DND-41 (cell line): ENCODE measurements around the gene RIBC1.

ENCODE experiments used
- ATAC-seq: fragments of 200-7000 bp; cut with Tn5 transposase; 3 replicates; pipeline ENCODE4 v1.9.1; 2021; ENCODE audit warnings: low read depth; ENCODE audit not compliant: insufficient read depth
- DNase-seq: peaks from one replicate; pipeline ENCODE4 v3.0.0-alpha.2; 2020
- H2AFZ ChIP-seq: 2 replicates; pipeline ENCODE4 v1.6.0; 2012; ENCODE audit warnings: low read depth, low read length
- H3K27ac ChIP-seq: 2 replicates; pipeline ENCODE4 v1.5.1; 2012; ENCODE audit warnings: low read length, inconsistent platforms
- H3K27me3 ChIP-seq: fragments of 200-600 bp; sonication (generic); 2 replicates; pipeline ENCODE4 v1.6.0; 2012; ENCODE audit warnings: low read length, mild to moderate bottlenecking, inconsistent platforms; ENCODE audit not compliant: insufficient read depth, poor library complexity
- H3K36me3 ChIP-seq: 2 replicates; pipeline ENCODE4 v1.5.1; 2012; ENCODE audit warnings: low read length, inconsistent platforms; ENCODE audit not compliant: insufficient read depth
- H3K4me1 ChIP-seq: 2 replicates; pipeline ENCODE4 v1.5.1; 2012; ENCODE audit warnings: mild to moderate bottlenecking, low read length; ENCODE audit not compliant: insufficient read depth
- H3K4me2 ChIP-seq: 2 replicates; pipeline ENCODE4 v1.6.0; 2012; ENCODE audit warnings: mild to moderate bottlenecking, moderate library complexity, low read length, inconsistent platforms; ENCODE audit not compliant: insufficient read depth
- H3K4me3 ChIP-seq, 2 experiments: fragments of 200-600 bp in 1 of 2; shearing (Covaris generic) in 1 of 2; 2 replicates each; pipeline ENCODE4 v1.5.1; 2012 to 2016; ENCODE audit warnings: inconsistent platforms in 2 of 2, low read length in 2 of 2, mild to moderate bottlenecking in 2 of 2, low read depth in 1 of 2, moderate library complexity in 1 of 2
- H3K79me2 ChIP-seq: 2 replicates; pipeline ENCODE4 v1.6.0; 2012; ENCODE audit warnings: low read length, inconsistent platforms; ENCODE audit not compliant: insufficient read depth
- H3K9ac ChIP-seq: 2 replicates; pipeline ENCODE4 v1.6.0; 2012; ENCODE audit warnings: low read depth, mild to moderate bottlenecking, inconsistent platforms, low read length, moderate library complexity
- H3K9me3 ChIP-seq: 2 replicates; pipeline ENCODE4 v1.5.1; 2012; ENCODE audit warnings: low read length, moderate library complexity, mild to moderate bottlenecking, inconsistent platforms; ENCODE audit not compliant: insufficient read depth, severe bottlenecking
- H4K20me1 ChIP-seq: 2 replicates; pipeline ENCODE4 v1.6.0; 2012; ENCODE audit warnings: low read length; ENCODE audit not compliant: insufficient read depth
- EZH2 ChIP-seq: IDR thresholded peaks from 3 replicates; pipeline ENCODE4 v1.6.1; 2012; ENCODE audit warnings: borderline replicate concordance, low read depth, mild to moderate bottlenecking, moderate library complexity, low read length, inconsistent platforms; ENCODE audit not compliant: severe bottlenecking
- TF ChIP-seq, protein P1 (sequence below): IDR thresholded peaks from 2 replicates; pipeline ENCODE4 v1.5.1; 2012; ENCODE audit warnings: borderline replicate concordance, low read length, moderate library complexity, mild to moderate bottlenecking; ENCODE audit not compliant: poor library complexity, severe bottlenecking; ENCODE audit errors: extremely low read depth

Gene RIBC1

DNA sequence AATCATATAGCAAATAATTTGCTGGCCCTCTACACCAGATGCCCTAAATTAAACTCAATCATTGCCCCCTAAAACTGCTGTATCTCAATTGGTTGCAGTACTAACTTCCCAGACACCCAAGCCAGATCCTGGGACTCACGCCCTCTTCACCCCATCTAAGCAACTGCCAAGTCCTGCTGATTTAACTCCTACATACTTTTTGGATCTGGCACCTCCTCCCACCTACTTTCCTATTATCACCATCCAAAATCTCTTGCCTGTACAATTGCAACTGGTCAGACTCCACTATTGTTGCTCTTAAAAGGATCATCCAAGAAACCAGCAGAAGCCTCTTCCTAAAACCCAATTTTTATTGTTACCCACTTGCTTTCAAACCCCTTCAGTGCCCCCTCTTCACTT lies 16.2 kb downstream of the RIBC1 start:
- Histone ChIP-seq H3K4me3 (no peak overlapping the region), H3K36me3 (no peaks in the 10 kb centered on the region), H2AFZ (no peak overlapping the region), H3K27me3 (peaks cover 6% of the 10 kb centered on the region), H3K79me2 (peaks cover 7% of the 10 kb centered on the region), H3K27ac (no peak overlapping the region), H3K4me1 (peaks cover 9% of the 10 kb centered on the region), H4K20me1 (no peaks in the 10 kb centered on the region), H3K9ac (no peak overlapping the region), H3K4me2 (no peak overlapping the region), H3K9me3 (no peaks in the 10 kb centered on the region)
- TF ChIP-seq EZH2 = no peak
- TF ChIP-seq, protein P1, sequence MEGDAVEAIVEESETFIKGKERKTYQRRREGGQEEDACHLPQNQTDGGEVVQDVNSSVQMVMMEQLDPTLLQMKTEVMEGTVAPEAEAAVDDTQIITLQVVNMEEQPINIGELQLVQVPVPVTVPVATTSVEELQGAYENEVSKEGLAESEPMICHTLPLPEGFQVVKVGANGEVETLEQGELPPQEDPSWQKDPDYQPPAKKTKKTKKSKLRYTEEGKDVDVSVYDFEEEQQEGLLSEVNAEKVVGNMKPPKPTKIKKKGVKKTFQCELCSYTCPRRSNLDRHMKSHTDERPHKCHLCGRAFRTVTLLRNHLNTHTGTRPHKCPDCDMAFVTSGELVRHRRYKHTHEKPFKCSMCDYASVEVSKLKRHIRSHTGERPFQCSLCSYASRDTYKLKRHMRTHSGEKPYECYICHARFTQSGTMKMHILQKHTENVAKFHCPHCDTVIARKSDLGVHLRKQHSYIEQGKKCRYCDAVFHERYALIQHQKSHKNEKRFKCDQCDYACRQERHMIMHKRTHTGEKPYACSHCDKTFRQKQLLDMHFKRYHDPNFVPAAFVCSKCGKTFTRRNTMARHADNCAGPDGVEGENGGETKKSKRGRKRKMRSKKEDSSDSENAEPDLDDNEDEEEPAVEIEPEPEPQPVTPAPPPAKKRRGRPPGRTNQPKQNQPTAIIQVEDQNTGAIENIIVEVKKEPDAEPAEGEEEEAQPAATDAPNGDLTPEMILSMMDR = no peak
- DNase-seq (no peak), ATAC-seq (no peak)

DNA sequence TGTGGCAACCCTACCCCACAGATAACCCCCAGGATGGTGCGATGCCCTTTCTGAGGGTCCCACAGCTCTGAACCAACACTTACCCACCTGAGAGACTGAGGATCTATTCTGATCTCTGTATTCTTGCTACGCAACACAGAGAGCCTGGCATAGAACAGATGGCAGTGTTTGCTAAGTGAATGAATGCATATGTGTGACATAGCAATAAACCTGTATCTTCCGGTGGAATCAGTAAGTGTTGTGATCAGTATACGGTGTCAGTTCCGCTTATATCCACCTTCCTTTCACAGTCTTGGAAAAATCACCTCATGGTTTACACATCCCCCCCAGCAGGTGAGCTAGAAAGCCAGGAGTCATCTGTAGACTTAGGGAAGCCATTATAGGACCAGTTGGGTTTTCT lies 17.4 kb downstream of the RIBC1 start:
- Histone ChIP-seq H4K20me1 (no peaks in the 10 kb centered on the region), H2AFZ (no peak overlapping the region), H3K27ac (no peak overlapping the region), H3K4me2 (no peak overlapping the region), H3K9ac (no peak overlapping the region), H3K4me3 (no peak overlapping the region), H3K36me3 (no peaks in the 10 kb centered on the region), H3K4me1 (no peaks in the 10 kb centered on the region; the same call in 1 of the 2 replicates), H3K9me3 (no peaks in the 10 kb centered on the region), H3K27me3 (peaks cover 6% of the 10 kb centered on the region), H3K79me2 (no peaks in the 10 kb centered on the region)
- TF ChIP-seq EZH2 = no peak
- TF ChIP-seq, protein P1 = no peak
- no peak for DNase-seq
- no peak for ATAC-seq

DNA sequence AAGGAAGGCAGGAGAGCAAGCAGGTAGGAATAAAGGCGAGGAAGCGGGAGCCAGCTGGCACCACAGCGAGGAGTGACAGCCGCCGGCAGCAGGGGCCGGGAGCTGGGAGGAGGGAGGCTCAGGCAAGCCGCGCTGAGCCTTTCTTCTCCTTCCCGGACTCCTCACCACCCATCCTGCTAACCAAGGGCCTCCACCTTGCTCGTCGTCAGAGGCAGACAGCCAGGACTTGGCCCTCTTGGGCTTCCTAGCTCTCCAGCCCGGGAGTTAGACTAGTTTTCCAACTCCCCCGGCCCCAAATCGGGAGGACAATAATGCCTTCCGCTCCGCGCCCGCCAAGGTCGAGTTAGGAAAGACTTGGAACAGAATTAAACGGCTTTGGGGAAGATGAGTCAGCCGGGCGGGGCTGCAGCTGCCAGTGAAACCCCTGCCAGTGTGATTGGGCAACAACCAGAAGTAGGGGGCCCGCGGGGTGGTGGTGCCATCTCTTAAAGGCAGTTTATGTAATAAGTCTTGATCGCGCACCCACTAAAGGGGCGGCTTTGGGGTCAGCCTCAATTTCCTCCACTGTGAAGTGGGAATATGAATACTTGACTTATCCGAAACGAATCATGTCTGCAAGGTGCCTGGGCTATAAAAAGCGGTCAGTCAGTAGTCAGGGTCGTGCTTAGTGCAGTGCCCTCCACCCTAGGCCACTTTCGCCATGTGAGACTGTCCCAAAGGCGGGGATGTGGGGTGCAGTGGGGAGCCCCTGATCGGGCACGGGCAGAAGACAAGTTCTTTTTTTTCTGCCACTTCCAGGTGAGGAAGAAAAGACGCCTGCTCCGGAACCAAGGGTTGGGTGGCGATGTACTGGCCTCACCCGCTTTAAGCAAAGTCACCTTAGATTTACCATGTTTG lies 18.2 kb downstream of the RIBC1 start:
- DNase-seq = no peak

More for the DNA sequence above, 18.2 kb downstream of the RIBC1 start:
- Histone ChIP-seq H3K27ac (no peak overlapping the region), H3K79me2 (no peaks in the 10 kb centered on the region), H4K20me1 (no peaks in the 10 kb centered on the region), H3K27me3 (peaks cover 6% of the 10 kb centered on the region), H3K9ac (no peak overlapping the region), H2AFZ (no peak overlapping the region), H3K9me3 (no peaks in the 10 kb centered on the region), H3K4me2 (no peak overlapping the region), H3K4me3 (no peak overlapping the region), H3K4me1 (no peaks in the 10 kb centered on the region), H3K36me3 (no peaks in the 10 kb centered on the region)
- ATAC-seq = no peak
- TF ChIP-seq, protein P1 = no peak
- TF ChIP-seq EZH2 = no peak
